GM23338 (cell line): ENCODE results near the gene RNF175.

Experiments
- CREB1 ChIP-seq: fragments of 250-450 bp; sonication (Bioruptor Pico); IDR thresholded peaks from 2 replicates; pipeline ENCODE4 v1.5.0; 2020; ENCODE audit warnings: low read depth, mild to moderate bottlenecking, moderate library complexity
- CTCF ChIP-seq, 2 experiments: fragments of 200-600 bp in 1 of 2; sonication (generic) in 1 of 2; conservative IDR thresholded peaks; 2 replicates each; pipeline versions ENCODE4 v1.5.1 to v1.6.1; 2016 to 2017; ENCODE audit warnings: antibody characterized with exemption in 2 of 2, low read depth in 2 of 2, mild to moderate bottlenecking in 2 of 2, moderate library complexity in 1 of 2
- ETS1 ChIP-seq: IDR thresholded peaks from 2 replicates; pipeline ENCODE4 v1.6.1; 2016; ENCODE audit warnings: antibody characterized with exemption
- EZH2 ChIP-seq: fragments of 200-600 bp; sonication (generic); IDR thresholded peaks from one replicate; pipeline ENCODE4 v1.8.0; 2017; ENCODE audit warnings: antibody characterized with exemption, mild to moderate bottlenecking, low read depth; ENCODE audit not compliant: unreplicated experiment
- EZH2phosphoT487 ChIP-seq: fragments of 200-600 bp; sonication (generic); IDR thresholded peaks from one replicate; pipeline ENCODE4 v1.8.1; 2018; ENCODE audit warnings: antibody characterized with exemption; ENCODE audit not compliant: unreplicated experiment
- JUNB ChIP-seq: IDR thresholded peaks from one replicate; pipeline ENCODE4 v1.6.1; 2016; ENCODE audit warnings: antibody characterized with exemption; ENCODE audit not compliant: unreplicated experiment
- POLR2AphosphoS5 ChIP-seq: IDR thresholded peaks from 2 replicates; pipeline ENCODE4 v1.6.1; 2016; ENCODE audit warnings: antibody characterized with exemption, low read depth
- REST ChIP-seq: IDR thresholded peaks from one replicate; pipeline ENCODE4 v1.6.1; 2018; ENCODE audit warnings: antibody characterized with exemption; ENCODE audit not compliant: unreplicated experiment
- STAT1 ChIP-seq: IDR thresholded peaks from one replicate; pipeline ENCODE4 v1.6.1; 2016; ENCODE audit warnings: antibody characterized with exemption; ENCODE audit not compliant: unreplicated experiment
- ZNF114 ChIP-seq: fragments of 250-450 bp; sonication (Bioruptor Pico); IDR thresholded peaks from 2 replicates; pipeline ENCODE4 v1.5.0; 2020; ENCODE audit warnings: mild to moderate bottlenecking, moderate library complexity
- ZNF462 ChIP-seq: fragments of 250-450 bp; sonication (Bioruptor Pico); IDR thresholded peaks from 2 replicates; pipeline ENCODE4 v1.5.0; 2020; ENCODE audit warnings: mild to moderate bottlenecking, moderate library complexity

- TF ChIP-seq POLR2AphosphoS5 (no peak), JUNB (no peak), CTCF (conservative IDR thresholded peaks at IDR 0.05; ENCODE audit: low read depth in 2 of 2) (no peak), CREB1 (CRISPR knock-in tag) (no peak), EZH2 (no peak), REST (no peak), EZH2phosphoT487 (no peak), ETS1 (no peak), ZNF114 (no peak), ZNF462 (CRISPR knock-in tag) (no peak), STAT1 (no peak)
Measured at GRCh38 chr4:153706519-153706918, 53.3 kb downstream of the RNF175 start.
